GM12878 (cell line): ENCODE measurements around the gene SRSF7. TPM values are rescaled to one million over a fixed set of nuclear protein-coding genes. Genes with fewer than 3 reads are reported as not detected.

Source experiments
- ATAC-seq: fragments of 200-7000 bp; cut with Tn5 transposase; 3 replicates; pipeline ENCODE4 v1.9.1; 2020; ENCODE audit warnings: mild to moderate bottlenecking, moderate library complexity
- BruUV-seq: library from RNA; stranded (reverse); fragments of 400-500 nt; replicated peaks from 2 replicates; lab custom pipeline; 2021; lab: Mats Ljungman, UMichigan
- CTCF ChIA-PET: fragments of 300-600 bp; sonication (Branson Sonifier 250); formaldehyde crosslinking; extraction: SDS; loops from one replicate; lab custom pipeline; 2021; ENCODE audit warnings: inconsistent platforms; lab: Yijun Ruan, JAX
- POLR2A ChIA-PET: fragments of 350-600 bp; formaldehyde crosslinking; extraction: SDS; loops from one replicate; lab custom pipeline; 2021; ENCODE audit warnings: inconsistent platforms; lab: Charles Lee
- RAD21 ChIA-PET: fragments of 300-600 bp; sonication (Branson Sonifier 250); formaldehyde crosslinking; loops from one replicate; lab custom pipeline; 2023; ENCODE audit warnings: antibody characterized with exemption; ENCODE audit not compliant: unreplicated experiment; lab: Charles Lee
- SMC1A ChIA-PET: fragments of 300-600 bp; sonication (Branson Sonifier 250); formaldehyde crosslinking; loops from one replicate; lab custom pipeline; 2023; ENCODE audit not compliant: unreplicated experiment, uncharacterized antibody; lab: Charles Lee
- DNase-seq: peaks from one replicate; pipeline ENCODE4 v3.0.0-alpha.2; 2011; ENCODE audit warnings: low read depth, low spot score
- FAIRE-seq: peaks from 3 replicates; lab custom pipeline; 2011; peaks lifted over from hg19 to GRCh38; lab: Jason Lieb, UNC
- H2AFZ ChIP-seq: 2 replicates; pipeline ENCODE4 v1.6.0; 2011; ENCODE audit warnings: low read depth, low read length, control low read depth; ENCODE audit not compliant: control insufficient read depth
- H3K27ac ChIP-seq: 2 replicates; pipeline ENCODE4 v1.5.1; 2011; ENCODE audit warnings: control low read depth; ENCODE audit not compliant: control insufficient read depth, insufficient read depth
- H3K27me3 ChIP-seq, 2 experiments: replicated peaks in 1 of 2; 2 replicates each; pipeline versions ENCODE4 v1.6.0 to v1.6.1; 2011; ENCODE audit warnings: low read length in 1 of 2; ENCODE audit not compliant: control insufficient read depth in 2 of 2, insufficient read depth in 2 of 2
- H3K36me3 ChIP-seq, 2 experiments: 2 replicates each; pipeline ENCODE4 v1.5.1; 2011; ENCODE audit warnings: low read length in 1 of 2; ENCODE audit not compliant: control insufficient read depth in 2 of 2, insufficient read depth in 2 of 2
- H3K4me1 ChIP-seq: 2 replicates; pipeline ENCODE4 v1.6.1; 2011; ENCODE audit warnings: mild to moderate bottlenecking, low read length, moderate library complexity, mixed read lengths; ENCODE audit not compliant: control insufficient read depth, insufficient read depth
- H3K4me2 ChIP-seq: 2 replicates; pipeline ENCODE4 v1.6.0; 2011; ENCODE audit warnings: control low read depth; ENCODE audit not compliant: control insufficient read depth, insufficient read depth
- H3K4me3 ChIP-seq: fragments of 200-600 bp; sonication (generic); 2 replicates; pipeline ENCODE4 v1.5.1; 2016
- H3K79me2 ChIP-seq: 2 replicates; pipeline ENCODE4 v1.6.0; 2011; ENCODE audit warnings: low read length; ENCODE audit not compliant: control insufficient read depth, insufficient read depth
- H3K9ac ChIP-seq: 2 replicates; pipeline ENCODE4 v1.8.0; 2011; ENCODE audit warnings: low read length, control low read depth, mixed read lengths; ENCODE audit not compliant: control insufficient read depth, insufficient read depth
- H3K9me3 ChIP-seq: replicated peaks from 3 replicates; pipeline ENCODE4 v1.5.1; 2011; ENCODE audit warnings: mild to moderate bottlenecking, low read length; ENCODE audit not compliant: control insufficient read depth, insufficient read depth
- H4K20me1 ChIP-seq: 2 replicates; pipeline ENCODE4 v1.6.0; 2011; ENCODE audit not compliant: control insufficient read depth, insufficient read depth
- FOXK2 ChIP-seq: fragments of 450-650 bp; IDR thresholded peaks from 2 replicates; pipeline ENCODE4 v1.6.1; 2017; ENCODE audit warnings: mild to moderate bottlenecking, moderate library complexity
- RAD21 ChIP-seq: IDR thresholded peaks from 2 replicates; pipeline ENCODE4 v1.6.1; 2011; ENCODE audit warnings: mild to moderate bottlenecking, low read depth, low read length, moderate library complexity; ENCODE audit not compliant: insufficient read depth
- RUNX3 ChIP-seq: IDR thresholded peaks from 2 replicates; pipeline ENCODE4 v1.6.1; 2012; ENCODE audit warnings: low read length, inconsistent platforms
- SMARCA5 ChIP-seq: fragments of 450-650 bp; IDR thresholded peaks from 2 replicates; pipeline ENCODE4 v1.6.1; 2017; ENCODE audit warnings: mild to moderate bottlenecking
- YBX1 ChIP-seq: fragments of 450-650 bp; IDR thresholded peaks from 2 replicates; pipeline ENCODE4 v1.6.1; 2016; ENCODE audit warnings: antibody characterized with exemption
- WGBS: methylation state at CpG from one replicate; pipeline ENCODE4 v1.1.6; 2016; ENCODE audit warnings: low lambda C conversion rate; ENCODE audit not compliant: insufficient replicate concordance, insufficient coverage; ENCODE audit errors: missing lambda C conversion rate; 5-methylcytosine and 5-hydroxymethylcytosine counted together
- in situ Hi-C: fragments of 300-500 bp; cut with MboI; formaldehyde crosslinking; loops from 9 replicates; pipeline ENCODE4 v1.14.3; 2018; ENCODE audit warnings: mixed read lengths
- intact Hi-C: fragments of 100-400 bp; cut with micrococcal nuclease; formaldehyde crosslinking; loops from one replicate; pipeline ENCODE4 v1.14.2; 2022; ENCODE audit not compliant: unreplicated experiment
- polyA plus RNA-seq, 11 experiments: library from polyadenylated mRNA; depleted of rRNA in 4 of 11; unstranded in 6 of 11; stranded (reverse) in 5 of 11; fragments of >200 nt; fragmentation: Nextera tagmentation in 4 of 11; fragmentation: Illumina TruSeq in 1 of 11; extraction: Ambion mirVana in 4 of 11; extraction: Trizol in 1 of 11; gene quantifications; 1 replicate in 1 of 11; 2 replicates in 10 of 11; pipeline versions ENCODE4 v1.2.1 to v1.2.3, GENCODE V29; 2011 to 2016; ENCODE audit warnings: inconsistent platforms in 2 of 11, missing spikeins in 2 of 11, low read depth in 1 of 11
- total RNA-seq, 4 experiments: library from RNA; depleted of rRNA in 3 of 4; stranded (reverse); fragments of >200 nt in 3 of 4; fragmentation: Illumina TruSeq in 1 of 4; extraction: Trizol in 1 of 4; gene quantifications; 2 replicates each; pipeline versions ENCODE4 v1.2.1 to v1.2.3, GENCODE V29; 2013 to 2021
- TF ChIP-seq, protein P1 (sequence below): fragments of 450-650 bp; IDR thresholded peaks from 2 replicates; pipeline ENCODE4 v1.6.1; 2018; ENCODE audit warnings: borderline replicate concordance, mild to moderate bottlenecking; ENCODE audit not compliant: partially characterized antibody
- TF ChIP-seq, protein P2 (sequence below): IDR thresholded peaks from 2 replicates; pipeline ENCODE4 v1.6.1; 2012; ENCODE audit warnings: low read depth, low read length, improper control_type of control experiment
- TF ChIP-seq, protein P3 (sequence below): fragments of 450-650 bp; IDR thresholded peaks from 2 replicates; pipeline ENCODE4 v1.6.1; 2017; ENCODE audit warnings: low read depth, mild to moderate bottlenecking, moderate library complexity
- TF ChIP-seq, protein P4 (sequence below): fragments of 150-350 bp; IDR thresholded peaks from 2 replicates; pipeline ENCODE4 v1.6.1; 2016; ENCODE audit warnings: low read depth, low read length

The SRSF7 gene
- total and polyA plus RNA-seq, 10 of the 15 experiments (the other 5 are each of a cell fraction or from before 2014, with no cell fraction given): 205 to 785 (median 408) TPM

- TF ChIP-seq, protein P1, sequence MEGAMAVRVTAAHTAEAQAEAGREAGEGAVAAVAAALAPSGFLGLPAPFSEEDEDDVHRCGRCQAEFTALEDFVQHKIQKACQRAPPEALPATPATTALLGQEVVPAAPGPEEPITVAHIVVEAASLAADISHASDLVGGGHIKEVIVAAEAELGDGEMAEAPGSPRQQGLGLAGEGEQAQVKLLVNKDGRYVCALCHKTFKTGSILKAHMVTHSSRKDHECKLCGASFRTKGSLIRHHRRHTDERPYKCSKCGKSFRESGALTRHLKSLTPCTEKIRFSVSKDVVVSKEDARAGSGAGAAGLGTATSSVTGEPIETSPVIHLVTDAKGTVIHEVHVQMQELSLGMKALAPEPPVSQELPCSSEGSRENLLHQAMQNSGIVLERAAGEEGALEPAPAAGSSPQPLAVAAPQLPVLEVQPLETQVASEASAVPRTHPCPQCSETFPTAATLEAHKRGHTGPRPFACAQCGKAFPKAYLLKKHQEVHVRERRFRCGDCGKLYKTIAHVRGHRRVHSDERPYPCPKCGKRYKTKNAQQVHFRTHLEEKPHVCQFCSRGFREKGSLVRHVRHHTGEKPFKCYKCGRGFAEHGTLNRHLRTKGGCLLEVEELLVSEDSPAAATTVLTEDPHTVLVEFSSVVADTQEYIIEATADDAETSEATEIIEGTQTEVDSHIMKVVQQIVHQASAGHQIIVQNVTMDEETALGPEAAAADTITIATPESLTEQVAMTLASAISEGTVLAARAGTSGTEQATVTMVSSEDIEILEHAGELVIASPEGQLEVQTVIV: no peak
- TF ChIP-seq SMARCA5: no peak
- no peak for TF ChIP-seq YBX1
Measured at GRCh38 chr2:38700113-38700785, 50.9 kb downstream of the SRSF7 start (continued).

DNA sequence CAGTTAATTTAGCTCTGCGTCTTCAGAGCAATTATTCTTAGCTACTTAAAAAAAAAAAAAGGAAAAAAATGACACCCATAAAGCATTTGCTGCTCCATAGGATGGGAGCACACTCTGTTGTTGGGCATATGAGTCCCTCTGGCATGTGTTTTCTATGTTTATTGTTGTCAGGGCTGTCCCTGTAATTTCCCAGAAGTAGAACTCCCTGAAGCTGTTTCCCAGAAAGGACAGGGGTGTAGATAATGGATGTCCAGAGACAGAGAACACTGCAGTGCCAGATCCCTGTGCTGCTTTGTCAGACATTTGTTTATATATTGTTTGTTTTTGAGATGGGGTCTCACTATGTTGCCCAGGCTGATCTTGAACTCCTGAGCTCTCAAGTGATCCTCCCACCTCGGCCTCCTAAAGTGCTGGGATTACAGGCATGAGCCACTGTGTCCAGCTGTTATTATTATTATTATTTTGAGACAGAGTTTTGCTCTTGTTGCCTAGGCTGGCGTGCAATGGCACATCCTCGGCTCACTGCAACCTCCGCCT, 52.6 kb downstream of the SRSF7 start:
- no TSS peak for BruUV-seq
- RAD21 ChIA-PET: interaction anchor here (0.9 to 1.6 kb wide), 3 partner anchors 10 to 117 kb away, joined by 3 to 4 read pairs (median 4); no protein-coding TSS in a partner anchor
- POLR2A ChIA-PET: interaction anchor here (0.5 kb wide), 1 partner anchor 428 kb away, joined by 5 read pairs; no protein-coding TSS in a partner anchor
- no peak for FAIRE-seq
- Histone ChIP-seq H3K79me2 (no peaks in the 10 kb centered on the region), H3K4me2 (no peak overlapping the region), H2AFZ (no peak overlapping the region), H3K4me3 (no peak overlapping the region), H3K27ac (no peak overlapping the region), H3K9me3 (no peaks in the 10 kb centered on the region), H3K4me1 (no peaks in the 10 kb centered on the region), H3K27me3 (no peaks in the 10 kb centered on the region), H3K36me3 (no peaks in the 10 kb centered on the region), H3K9ac (no peak overlapping the region), H4K20me1 (no peaks in the 10 kb centered on the region)
- CTCF ChIA-PET: interaction anchor here (0.8 to 1.1 kb wide), 3 partner anchors 9 to 117 kb away, joined by 3 to 4 read pairs (median 3); no protein-coding TSS in a partner anchor
- SMC1A ChIA-PET: interaction anchor here (0.6 to 1.6 kb wide), 7 partner anchors 9 to 117 kb away, joined by 3 to 7 read pairs (median 3); no protein-coding TSS in a partner anchor
- in situ Hi-C loops (no loop called here), intact Hi-C loops (no loop called here)
- no peak for ATAC-seq
- WGBS: 63% methylated on average over 5 of the region's 5 CpGs
- no peak for DNase-seq
- TF ChIP-seq, protein P2, sequence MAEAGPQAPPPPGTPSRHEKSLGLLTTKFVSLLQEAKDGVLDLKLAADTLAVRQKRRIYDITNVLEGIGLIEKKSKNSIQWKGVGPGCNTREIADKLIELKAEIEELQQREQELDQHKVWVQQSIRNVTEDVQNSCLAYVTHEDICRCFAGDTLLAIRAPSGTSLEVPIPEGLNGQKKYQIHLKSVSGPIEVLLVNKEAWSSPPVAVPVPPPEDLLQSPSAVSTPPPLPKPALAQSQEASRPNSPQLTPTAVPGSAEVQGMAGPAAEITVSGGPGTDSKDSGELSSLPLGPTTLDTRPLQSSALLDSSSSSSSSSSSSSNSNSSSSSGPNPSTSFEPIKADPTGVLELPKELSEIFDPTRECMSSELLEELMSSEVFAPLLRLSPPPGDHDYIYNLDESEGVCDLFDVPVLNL: no peak
- TF ChIP-seq, protein P3, sequence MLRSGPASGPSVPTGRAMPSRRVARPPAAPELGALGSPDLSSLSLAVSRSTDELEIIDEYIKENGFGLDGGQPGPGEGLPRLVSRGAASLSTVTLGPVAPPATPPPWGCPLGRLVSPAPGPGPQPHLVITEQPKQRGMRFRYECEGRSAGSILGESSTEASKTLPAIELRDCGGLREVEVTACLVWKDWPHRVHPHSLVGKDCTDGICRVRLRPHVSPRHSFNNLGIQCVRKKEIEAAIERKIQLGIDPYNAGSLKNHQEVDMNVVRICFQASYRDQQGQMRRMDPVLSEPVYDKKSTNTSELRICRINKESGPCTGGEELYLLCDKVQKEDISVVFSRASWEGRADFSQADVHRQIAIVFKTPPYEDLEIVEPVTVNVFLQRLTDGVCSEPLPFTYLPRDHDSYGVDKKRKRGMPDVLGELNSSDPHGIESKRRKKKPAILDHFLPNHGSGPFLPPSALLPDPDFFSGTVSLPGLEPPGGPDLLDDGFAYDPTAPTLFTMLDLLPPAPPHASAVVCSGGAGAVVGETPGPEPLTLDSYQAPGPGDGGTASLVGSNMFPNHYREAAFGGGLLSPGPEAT: no peak
- no peak for TF ChIP-seq RUNX3
- TF ChIP-seq FOXK2: no peak
- TF ChIP-seq, protein P4, sequence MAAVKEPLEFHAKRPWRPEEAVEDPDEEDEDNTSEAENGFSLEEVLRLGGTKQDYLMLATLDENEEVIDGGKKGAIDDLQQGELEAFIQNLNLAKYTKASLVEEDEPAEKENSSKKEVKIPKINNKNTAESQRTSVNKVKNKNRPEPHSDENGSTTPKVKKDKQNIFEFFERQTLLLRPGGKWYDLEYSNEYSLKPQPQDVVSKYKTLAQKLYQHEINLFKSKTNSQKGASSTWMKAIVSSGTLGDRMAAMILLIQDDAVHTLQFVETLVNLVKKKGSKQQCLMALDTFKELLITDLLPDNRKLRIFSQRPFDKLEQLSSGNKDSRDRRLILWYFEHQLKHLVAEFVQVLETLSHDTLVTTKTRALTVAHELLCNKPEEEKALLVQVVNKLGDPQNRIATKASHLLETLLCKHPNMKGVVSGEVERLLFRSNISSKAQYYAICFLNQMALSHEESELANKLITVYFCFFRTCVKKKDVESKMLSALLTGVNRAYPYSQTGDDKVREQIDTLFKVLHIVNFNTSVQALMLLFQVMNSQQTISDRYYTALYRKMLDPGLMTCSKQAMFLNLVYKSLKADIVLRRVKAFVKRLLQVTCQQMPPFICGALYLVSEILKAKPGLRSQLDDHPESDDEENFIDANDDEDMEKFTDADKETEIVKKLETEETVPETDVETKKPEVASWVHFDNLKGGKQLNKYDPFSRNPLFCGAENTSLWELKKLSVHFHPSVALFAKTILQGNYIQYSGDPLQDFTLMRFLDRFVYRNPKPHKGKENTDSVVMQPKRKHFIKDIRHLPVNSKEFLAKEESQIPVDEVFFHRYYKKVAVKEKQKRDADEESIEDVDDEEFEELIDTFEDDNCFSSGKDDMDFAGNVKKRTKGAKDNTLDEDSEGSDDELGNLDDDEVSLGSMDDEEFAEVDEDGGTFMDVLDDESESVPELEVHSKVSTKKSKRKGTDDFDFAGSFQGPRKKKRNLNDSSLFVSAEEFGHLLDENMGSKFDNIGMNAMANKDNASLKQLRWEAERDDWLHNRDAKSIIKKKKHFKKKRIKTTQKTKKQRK: no peak
- TF ChIP-seq RAD21: no peak
